Body of pancreas (tissue), 4 donors: ENCODE results near the gene PIK3CD.

ENCODE experiments used
- CTCF ChIP-seq, 7 experiments: fragments of 450-650 bp in 4 of 7; fragments of 200-600 bp in 3 of 7; sonication (generic) in 3 of 7; IDR thresholded peaks; one replicate each; pipeline ENCODE4 v1.5.1; 2016 to 2019; ENCODE audit warnings: antibody characterized with exemption in 7 of 7
- POLR2A ChIP-seq, 3 donors: fragments of 450-650 bp; IDR thresholded peaks; one replicate each; pipeline ENCODE4 v1.6.1; 2016; ENCODE audit warnings: antibody characterized with exemption in 3 of 3, mild to moderate bottlenecking in 2 of 3

GRCh38 chr1:9687874-9688582 lies 36.5 kb downstream of the PIK3CD start:
- TF ChIP-seq POLR2A (IDR thresholded peaks at IDR 0.05), result no peak
- no peak for TF ChIP-seq CTCF (IDR thresholded peaks at IDR 0.05)
